DMS 273 treated with DMSO at 0.1 percent for 48 hours (cell line): Measurements from ENCODE around the gene PRDM11.

Experiments
- DNase-seq: peaks from one replicate; lab custom pipeline; 2025; lab: John Stamatoyannopoulos, UW

The PRDM11 gene

GRCh38 chr11:45178223-45178622 lies 31.8 kb downstream of the PRDM11 start:
- DNase-seq, result no peak

DNA sequence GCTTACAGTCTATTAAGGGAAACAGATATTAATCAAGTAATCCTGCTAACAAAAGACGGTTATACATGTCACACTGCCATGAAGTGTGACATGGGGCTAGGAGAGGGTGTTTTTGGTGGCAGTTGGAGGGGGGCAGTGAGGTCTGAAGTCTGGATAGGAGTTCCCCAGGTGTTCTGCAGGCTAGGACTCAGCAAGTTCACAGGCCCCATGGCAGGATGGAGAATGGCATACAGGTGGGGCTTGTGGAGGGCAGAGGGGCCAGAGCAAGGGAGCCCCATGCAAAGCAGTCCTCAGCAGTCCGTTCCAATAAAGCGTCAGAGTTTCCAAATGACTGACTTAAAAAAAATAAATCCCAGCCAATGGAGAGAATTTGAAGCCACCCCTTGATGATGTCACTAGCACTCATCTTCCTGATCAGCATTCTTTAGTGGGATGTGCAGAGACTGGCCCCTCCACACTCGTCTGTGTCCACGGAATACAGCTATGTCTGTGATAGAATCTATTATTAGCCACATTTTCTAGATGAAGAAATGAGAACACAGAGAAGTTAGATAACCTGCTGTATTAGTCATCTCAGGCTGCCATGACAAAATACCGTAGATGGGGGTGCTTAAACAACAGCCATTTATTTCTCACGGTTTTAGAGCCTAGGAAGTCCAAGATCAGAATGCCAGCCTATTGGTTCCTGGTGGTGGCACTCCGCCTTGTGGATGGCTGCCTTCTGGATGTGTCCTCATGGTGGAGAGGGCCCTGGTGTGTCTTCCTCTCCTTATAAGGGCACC lies 32.6 kb downstream of the PRDM11 start:
- DNase-seq, result no peak

DNA sequence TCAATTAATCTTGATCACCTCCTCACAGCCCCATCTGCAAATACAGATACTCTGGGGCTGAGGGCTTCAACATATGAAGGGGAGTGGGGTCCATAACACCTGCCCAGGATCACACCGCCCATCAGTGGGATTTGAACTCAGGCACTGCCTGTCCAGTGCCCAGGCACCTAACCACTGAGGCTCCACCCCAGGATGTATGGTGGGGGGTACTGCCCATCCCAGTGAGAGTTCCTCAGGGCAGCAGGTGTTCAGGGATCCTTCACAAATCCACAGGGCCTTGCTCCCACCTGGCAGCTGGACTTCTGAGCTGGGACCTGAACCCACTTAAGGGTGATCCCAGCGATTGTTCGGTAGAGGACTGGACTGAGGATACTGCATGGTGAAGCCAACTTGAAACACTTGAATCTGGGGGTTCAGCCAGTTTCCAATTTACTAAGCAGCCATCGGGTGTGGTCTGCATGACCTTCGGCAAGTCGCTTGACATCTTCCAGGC lies 33.3 kb downstream of the PRDM11 start:
- no peak for DNase-seq

DNA sequence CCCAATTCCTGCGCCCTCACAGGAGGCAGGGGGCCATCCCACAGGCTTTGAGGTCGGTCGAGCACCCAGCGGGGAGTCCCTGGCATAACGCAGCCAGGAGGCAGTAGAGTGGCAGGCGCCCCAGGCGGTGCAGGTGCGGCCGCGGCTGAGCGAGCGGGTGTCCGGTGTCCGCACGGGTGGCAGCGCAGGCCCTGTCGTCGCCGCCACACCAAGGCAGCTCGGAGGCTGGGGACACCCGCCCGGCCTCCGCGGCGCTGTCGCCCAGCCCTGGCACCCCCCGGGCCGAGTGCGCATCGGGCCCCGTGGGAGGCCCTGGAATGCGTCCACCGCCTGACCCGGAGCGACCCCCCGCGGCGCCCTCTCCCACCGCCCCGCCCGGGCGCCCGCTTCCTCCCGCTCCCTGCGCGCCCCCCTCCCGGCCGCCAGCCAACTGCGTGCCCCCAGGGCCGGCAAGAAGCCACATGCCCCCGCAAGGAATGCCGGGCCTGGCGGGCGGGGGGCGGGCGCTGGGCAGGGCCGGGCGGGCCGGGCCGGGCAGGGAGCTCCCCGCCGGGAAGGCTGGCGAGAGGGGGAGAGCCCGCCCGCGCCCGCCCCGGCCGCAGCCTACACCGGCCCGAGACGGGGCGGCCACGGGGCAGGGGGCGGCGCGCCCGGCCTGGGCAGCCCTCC lies 33.9 kb downstream of the PRDM11 start:
- DNase-seq, result no peak

DNA sequence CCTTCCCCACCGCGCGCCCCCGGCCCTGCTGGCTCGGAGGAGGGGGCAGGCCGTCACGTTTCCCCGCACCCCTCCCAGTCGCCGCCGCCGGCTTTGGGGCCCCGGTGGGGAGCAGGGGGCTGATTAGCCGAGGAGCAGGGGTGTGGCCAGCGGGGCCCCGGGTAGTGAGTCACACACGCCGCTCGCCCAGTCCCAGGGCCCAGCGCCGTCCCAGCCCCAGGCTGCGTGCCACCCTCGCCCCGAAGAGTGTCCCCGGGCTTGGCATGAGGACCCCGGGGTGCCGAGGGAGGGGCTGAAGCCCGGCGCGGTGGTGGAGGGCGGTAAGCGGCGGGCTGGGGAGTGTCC lies 34.4 kb downstream of the PRDM11 start:
- no peak for DNase-seq

DNA sequence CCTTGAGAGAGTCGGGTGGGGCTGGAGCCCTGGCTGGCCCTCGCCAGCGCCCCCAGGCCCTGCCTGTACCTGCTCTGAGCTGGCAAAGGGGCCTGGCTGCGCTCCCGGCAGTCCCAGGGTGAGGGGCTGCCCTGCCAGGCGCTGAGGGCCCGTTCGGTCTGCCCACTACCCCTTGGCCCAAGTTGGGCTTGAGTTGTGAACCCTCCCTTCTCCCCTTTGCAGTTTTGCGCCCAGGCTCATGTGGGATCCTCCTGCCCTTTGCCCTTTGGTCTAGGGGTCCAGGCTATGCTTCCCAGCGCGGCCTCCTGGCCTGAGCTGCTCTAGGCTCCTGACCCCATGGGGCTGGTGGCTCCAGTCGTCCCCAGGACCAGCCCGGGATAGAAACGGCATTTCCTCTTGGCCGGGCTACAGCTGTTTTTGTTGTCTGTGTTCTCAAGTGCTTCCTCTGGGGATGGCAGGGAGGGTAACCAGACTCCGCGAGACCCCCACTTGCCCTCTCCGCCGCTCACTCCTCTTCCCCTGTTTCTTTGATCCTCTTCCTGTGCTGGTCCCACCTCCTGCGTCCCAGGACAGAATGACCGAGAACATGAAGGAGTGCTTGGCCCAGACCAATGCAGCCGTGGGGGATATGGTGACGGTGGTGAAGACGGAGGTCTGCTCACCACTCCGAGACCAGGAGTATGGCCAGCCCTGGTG lies 34.9 kb downstream of the PRDM11 start:
- DNase-seq, result no peak

- no peak for DNase-seq
Observed at GRCh38 chr11:45181889-45182550, 35.6 kb downstream of the PRDM11 start.

DNA sequence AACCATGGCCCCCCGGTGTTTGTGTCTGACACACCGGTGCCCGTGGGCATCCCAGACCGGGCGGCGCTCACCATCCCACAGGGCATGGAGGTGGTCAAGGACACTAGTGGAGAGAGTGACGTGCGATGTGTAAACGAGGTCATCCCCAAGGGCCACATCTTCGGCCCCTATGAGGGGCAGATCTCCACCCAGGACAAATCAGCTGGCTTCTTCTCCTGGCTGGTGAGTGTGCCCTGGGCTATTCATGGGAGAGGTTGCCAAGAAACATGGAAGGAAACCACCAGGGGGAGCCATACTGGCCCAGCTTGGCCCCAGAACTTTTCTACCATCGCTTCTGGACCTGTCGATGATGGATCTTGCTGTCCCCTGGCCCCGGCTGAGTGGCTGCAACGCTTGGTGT lies 36.5 kb downstream of the PRDM11 start:
- DNase-seq, result no peak

DNA sequence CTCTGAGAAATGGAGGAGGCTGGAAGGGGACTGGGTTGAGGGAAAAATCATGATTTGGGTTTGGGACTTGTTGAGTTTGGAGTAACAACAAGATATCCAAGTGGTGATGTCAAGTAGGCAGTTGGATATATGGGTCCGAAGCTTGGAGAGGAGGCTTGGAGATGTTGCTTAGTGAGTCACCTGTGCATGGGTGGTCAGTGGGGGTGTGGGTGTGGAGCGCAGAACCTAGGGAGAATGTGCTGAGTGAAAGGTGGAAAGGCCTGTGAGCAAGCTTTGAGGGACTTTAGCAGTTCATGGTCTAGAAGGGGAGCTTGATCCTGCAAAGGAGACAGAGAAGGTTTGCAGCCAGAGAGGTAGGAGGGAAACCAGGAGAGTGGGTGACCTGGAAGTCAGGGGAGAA lies 38.2 kb downstream of the PRDM11 start:
- DNase-seq, result no peak

GRCh38 chr11:45185228-45185729 lies 38.8 kb downstream of the PRDM11 start:
- no peak for DNase-seq

- DNase-seq, result no peak
Observed at GRCh38 chr11:45187375-45187774, 40.9 kb downstream of the PRDM11 start.

DNA sequence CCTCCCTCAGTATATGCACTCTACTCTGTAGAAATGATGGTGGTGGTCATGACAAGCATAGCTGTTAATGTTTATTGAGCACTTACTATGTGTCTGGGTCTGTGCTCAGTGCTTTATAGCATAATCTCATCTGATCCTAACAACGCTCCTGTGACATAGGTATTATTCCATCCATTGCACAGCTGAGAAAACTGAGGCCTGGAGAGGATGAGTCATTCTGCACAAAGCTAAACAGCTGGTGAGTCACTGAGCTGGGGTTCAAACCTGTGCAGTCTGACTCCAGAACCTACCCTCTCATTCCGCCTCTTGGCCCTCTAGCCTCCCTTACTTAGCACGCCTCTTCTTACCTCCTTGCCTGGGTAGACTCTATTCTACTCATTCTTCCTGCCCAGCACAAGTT lies 41.7 kb downstream of the PRDM11 start:
- DNase-seq, result no peak

GRCh38 chr11:45189230-45189629 lies 42.8 kb downstream of the PRDM11 start:
- DNase-seq, result no peak

GRCh38 chr11:45193695-45194094 lies 47.3 kb downstream of the PRDM11 start:
- DNase-seq, result no peak

DNA sequence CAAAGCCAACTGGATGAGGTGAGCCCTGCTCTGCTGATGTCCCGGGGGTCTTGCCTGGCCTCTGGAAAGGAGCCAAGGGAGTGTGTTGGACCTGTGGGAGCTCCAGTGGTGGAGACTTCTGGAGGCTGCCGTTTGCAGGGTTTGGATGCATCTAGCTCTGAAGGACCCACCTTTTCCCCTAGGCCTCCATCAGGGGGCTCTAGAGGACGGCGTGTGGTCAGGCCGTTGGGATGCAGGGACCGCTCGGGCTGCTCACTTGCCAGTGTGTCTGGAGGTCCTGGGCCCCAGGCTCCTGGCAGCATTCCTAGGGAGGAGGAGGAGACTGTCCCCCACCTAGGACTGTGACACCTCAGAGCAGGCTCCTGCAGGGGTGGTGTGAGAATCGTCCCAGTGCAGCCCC lies 58.3 kb downstream of the PRDM11 start:
- no peak for DNase-seq

DNA sequence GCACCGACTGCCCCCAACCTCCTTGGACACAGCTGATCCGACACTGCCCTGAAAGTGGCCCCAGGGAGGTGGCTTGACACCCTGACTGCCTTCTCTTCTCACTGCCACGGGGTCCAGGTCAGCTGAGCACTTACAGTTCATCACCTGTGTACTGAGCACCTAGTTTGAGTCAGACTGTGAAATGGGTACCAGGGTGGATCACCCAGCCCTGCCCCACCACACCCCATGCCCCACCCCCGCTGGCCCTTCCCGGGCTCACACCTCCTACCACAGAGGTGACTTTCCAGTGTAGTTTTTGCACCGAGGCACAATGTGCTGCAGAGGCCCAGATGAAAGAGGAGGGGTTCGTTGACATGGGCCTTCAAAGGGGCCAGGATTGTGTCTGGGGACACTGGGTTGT lies 59.5 kb downstream of the PRDM11 start:
- no peak for DNase-seq

DNA sequence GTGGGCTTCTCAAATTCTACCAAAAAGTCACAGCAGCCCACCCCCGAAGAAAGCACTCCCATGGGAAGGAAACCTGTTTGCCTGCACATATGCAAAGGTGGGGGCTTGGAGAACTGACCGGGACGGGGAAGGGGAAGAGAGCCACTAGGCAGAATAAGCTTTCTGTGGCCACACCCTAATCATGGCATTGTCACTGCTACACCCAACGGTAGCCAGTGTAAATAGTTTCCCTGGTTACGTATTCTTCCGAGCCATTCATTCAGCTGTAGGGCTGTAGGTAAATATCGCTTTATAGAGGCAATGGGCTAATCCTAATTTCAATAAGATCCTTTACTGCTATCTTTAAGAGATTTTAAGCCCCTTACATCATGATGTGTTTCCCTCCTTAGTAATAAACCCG lies 61.7 kb downstream of the PRDM11 start:
- no peak for DNase-seq

DNA sequence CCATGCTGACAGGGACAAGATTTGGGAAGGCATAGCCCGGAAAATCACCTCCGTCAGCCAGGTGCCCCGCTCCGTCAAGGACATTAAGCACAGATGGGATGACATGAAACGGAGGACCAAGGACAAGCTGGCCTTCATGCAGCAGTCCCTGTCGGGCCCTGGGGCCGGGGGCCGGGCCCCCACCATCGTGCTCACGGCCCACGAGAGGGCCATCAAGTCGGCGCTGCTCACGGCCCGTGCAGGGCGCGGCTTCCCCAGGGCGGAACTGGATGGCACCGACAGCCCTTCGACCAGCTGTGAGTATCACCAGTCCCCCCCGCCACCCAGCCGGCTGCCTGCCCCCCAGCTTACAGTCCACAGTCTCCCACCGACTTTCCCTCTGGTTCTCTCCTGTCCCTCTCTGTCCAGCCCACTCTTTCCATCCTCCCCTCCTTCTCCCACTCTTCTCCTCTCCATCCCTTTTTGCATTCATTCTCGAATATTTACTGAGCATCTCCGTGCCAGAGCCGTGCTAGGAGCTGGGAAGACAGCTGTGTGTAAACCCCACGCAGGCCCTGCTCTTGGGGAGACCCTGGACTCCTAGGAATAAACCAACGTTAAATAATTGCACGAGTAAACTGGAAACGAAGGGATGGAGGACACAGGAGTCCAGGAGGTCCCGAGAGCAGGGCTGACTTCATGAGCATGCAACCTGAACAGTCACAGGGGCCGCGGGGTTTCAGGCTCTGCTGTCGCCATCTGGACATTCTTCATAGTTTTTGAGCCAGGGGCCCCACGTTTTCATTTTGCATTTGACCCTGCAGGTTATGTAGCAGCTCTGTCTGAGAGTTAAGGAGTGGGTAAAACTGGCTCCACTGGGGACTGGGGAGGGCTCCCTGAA lies 62.8 kb downstream of the PRDM11 start:
- DNase-seq, result no peak

GRCh38 chr11:45209891-45210699 lies 63.7 kb downstream of the PRDM11 start:
- DNase-seq, result no peak

- no peak for DNase-seq
Observed at GRCh38 chr11:45210846-45211245, 64.4 kb downstream of the PRDM11 start.
